Lung (tissue), 12 donors: ENCODE results near the gene IFT81. TPM values are rescaled to one million over a fixed set of nuclear protein-coding genes. Genes with fewer than 3 reads are reported as not detected.

Source experiments
- ATAC-seq: fragments of 200-7000 bp; cut with Tn5 transposase; one replicate; pipeline ENCODE4 v1.9.1; 2020; ENCODE audit warnings: moderate number of reproducible peaks; ENCODE audit not compliant: insufficient read depth, low FRiP score
- DNase-seq, 3 donors: peaks; one replicate each; pipeline ENCODE4 v3.0.0-alpha.2; 2013 to 2017
- H3K27ac ChIP-seq, 2 donors: one replicate each; pipeline ENCODE4 v1.5.1; 2013; ENCODE audit warnings: mild to moderate bottlenecking in 2 of 2, moderate library complexity in 2 of 2, control low read depth in 1 of 2, inconsistent platforms in 1 of 2, low read depth in 1 of 2, low read length in 1 of 2
- H3K27me3 ChIP-seq, 3 donors: one replicate each; pipeline ENCODE4 v1.5.1; 2013; ENCODE audit warnings: low read length in 2 of 3; ENCODE audit not compliant: control insufficient read depth in 3 of 3, insufficient read depth in 3 of 3
- H3K36me3 ChIP-seq, 4 donors: one replicate each; pipeline ENCODE4 v1.5.1; 2013; ENCODE audit warnings: low read length in 4 of 4, mild to moderate bottlenecking in 1 of 4, moderate library complexity in 1 of 4; ENCODE audit not compliant: control insufficient read depth in 4 of 4, insufficient read depth in 4 of 4
- H3K4me1 ChIP-seq, 5 donors: one replicate each; pipeline ENCODE4 v1.5.1; 2013; ENCODE audit warnings: low read length in 5 of 5, mild to moderate bottlenecking in 2 of 5, moderate library complexity in 1 of 5; ENCODE audit not compliant: control insufficient read depth in 5 of 5, insufficient read depth in 5 of 5
- H3K4me3 ChIP-seq: one replicate; pipeline ENCODE4 v1.5.1; 2013; ENCODE audit warnings: mild to moderate bottlenecking, control low read depth, moderate library complexity
- H3K9ac ChIP-seq, 2 donors: one replicate each; pipeline ENCODE4 v1.5.1; 2013; ENCODE audit warnings: low read length in 2 of 2, control low read depth in 1 of 2; ENCODE audit not compliant: insufficient read depth in 1 of 2
- H3K9me3 ChIP-seq, 4 donors: one replicate each; pipeline ENCODE4 v1.5.1; 2013; ENCODE audit warnings: low read length in 3 of 4, mild to moderate bottlenecking in 1 of 4, moderate library complexity in 1 of 4; ENCODE audit not compliant: control insufficient read depth in 4 of 4, insufficient read depth in 3 of 4
- CTCF ChIP-seq: IDR thresholded peaks from 2 replicates; pipeline ENCODE4 v1.5.1; 2012; ENCODE audit warnings: mild to moderate bottlenecking; ENCODE audit errors: control extremely low read depth, extremely low read depth
- WGBS, 2 donors: extraction: QIAGEN DNeasy Blood & Tissue Kit; methylation state at CpG; one replicate each; pipeline ENCODE4 v1.1.7; 2013; 5-methylcytosine and 5-hydroxymethylcytosine counted together
- polyA plus RNA-seq, 2 donors: library from polyadenylated mRNA; stranded (reverse); fragments of 200-250 nt; gene quantifications; one replicate each; pipeline ENCODE4 v1.2.1, GENCODE V29; 2013
- total RNA-seq, 2 donors: library from RNA; depleted of rRNA in 1 of 2; stranded (reverse); fragments of >200 nt in 1 of 2; gene quantifications; one replicate each; pipeline ENCODE4 v1.2.1, GENCODE V29; 2014 to 2021
- donor health status: control.
- donor health status: control.
- donor health status: Bipolar disorder and iron deficiency.
- donor health status: healthy.
- donor health status: DM: yes; HTN: yes; CAD: no.

The IFT81 gene
- total and polyA plus RNA-seq, 4 donors, result 5.4 to 43.1 (median 10.8) TPM

GRCh38 chr12:110157539-110157938, 33.4 kb downstream of the IFT81 start:
- Histone ChIP-seq H3K4me3 (no peak overlapping the region), H3K27ac (no peak overlapping the region), H3K4me1 (no peaks in the 10 kb centered on the region), H3K27me3 (no peaks in the 10 kb centered on the region), H3K9ac (no peak overlapping the region), H3K36me3 (peaks cover 0 to 35% (median 17%) of the 10 kb centered on the region in 4 donors), H3K9me3 (peaks cover 0 to 8% (median 3%) of the 10 kb centered on the region in 4 donors)
- TF ChIP-seq CTCF, result no peak
- ATAC-seq (no peak), DNase-seq (no peak)

GRCh38 chr12:110159671-110160245, 35.6 kb downstream of the IFT81 start:
- no peak for ATAC-seq
- peaks cover 0 to 8% (median 3%) of the 10 kb centered on the region in 4 donors for H3K9me3 ChIP-seq
- no peak overlapping the region for H3K4me3 ChIP-seq
- no peaks in the 10 kb centered on the region for H3K27me3 ChIP-seq
- peaks cover 0 to 36% (median 18%) of the 10 kb centered on the region in 4 donors for H3K36me3 ChIP-seq
- no peak for TF ChIP-seq CTCF
- no peak overlapping the region for H3K9ac ChIP-seq
- no peak for DNase-seq
- H3K27ac ChIP-seq, result no peak overlapping the region
- 94 to 98% methylated on average over 4 of the region's 4 CpGs for WGBS, 2 donors
- no peaks in the 10 kb centered on the region for H3K4me1 ChIP-seq

- H3K9me3 ChIP-seq, result no peaks in the 10 kb centered on the region
These were observed 41.5 kb downstream of the IFT81 start for GRCh38 chr12:110165540-110166159.

More at GRCh38 chr12:110165540-110166159, 41.5 kb downstream of the IFT81 start:
- 58 to 90% methylated on average over 4 of the region's 4 CpGs for WGBS, 2 donors
- peaks cover 0 to 4% (median 0%) of the 10 kb centered on the region in 5 donors for H3K4me1 ChIP-seq
- H3K4me3 ChIP-seq, result no peak overlapping the region
- no peak for TF ChIP-seq CTCF
- H3K36me3 ChIP-seq, result peaks cover 0 to 15% (median 4%) of the 10 kb centered on the region in 4 donors
- H3K27ac ChIP-seq, result no peak overlapping the region
- peak; percentile 34 for ATAC-seq
- peak in 1 of 3 donors; percentile 22 for DNase-seq
- H3K27me3 ChIP-seq, result no peaks in the 10 kb centered on the region
- no peak overlapping the region for H3K9ac ChIP-seq
